IMR-90 (cell line): ENCODE data around the gene FLCN. TPM values are rescaled to one million over a fixed set of nuclear protein-coding genes. Genes with fewer than 3 reads are reported as not detected.

Source experiments
- ATAC-seq: fragments of 200-7000 bp; cut with Tn5 transposase; 2 replicates; pipeline ENCODE4 v1.9.1; 2020; ENCODE audit warnings: low read depth, mild to moderate bottlenecking, moderate library complexity
- BruUV-seq: library from RNA; stranded (reverse); fragments of 400-500 nt; replicated peaks from 2 replicates; lab custom pipeline; 2021; lab: Mats Ljungman, UMichigan
- CTCF ChIA-PET: fragments of 300-600 bp; formaldehyde crosslinking; extraction: SDS; loops from one replicate; lab custom pipeline; 2021; ENCODE audit warnings: antibody characterized with exemption; lab: Yijun Ruan, JAX
- POLR2A ChIA-PET: fragments of 300-600 bp; sonication (Branson Sonifier 250); formaldehyde crosslinking; loops from one replicate; lab custom pipeline; 2022; ENCODE audit warnings: antibody characterized with exemption; ENCODE audit not compliant: unreplicated experiment; lab: Charles Lee
- DNase-seq: peaks from one replicate; pipeline ENCODE4 v3.0.0; 2013
- H2AFZ ChIP-seq: replicated peaks from 2 replicates; pipeline ENCODE3; 2013; ENCODE audit warnings: low read length, mild to moderate bottlenecking; ENCODE audit not compliant: poor library complexity
- H2AK5ac ChIP-seq: 2 replicates; pipeline ENCODE4 v1.6.1; 2013; ENCODE audit warnings: low read depth, low read length, inconsistent platforms
- H2AK9ac ChIP-seq: replicated peaks from 2 replicates; pipeline ENCODE3; 2013; ENCODE audit warnings: mild to moderate bottlenecking, low read depth, low read length, moderate library complexity; ENCODE audit not compliant: poor library complexity
- H2BK120ac ChIP-seq: 2 replicates; pipeline ENCODE4 v1.6.1; 2013; ENCODE audit warnings: low read depth, low read length, inconsistent platforms
- H2BK15ac ChIP-seq: 3 replicates; pipeline ENCODE4 v1.6.1; 2013; ENCODE audit warnings: low read depth, low read length, inconsistent platforms
- H2BK20ac ChIP-seq: 2 replicates; pipeline ENCODE4 v1.6.1; 2013; ENCODE audit warnings: low read depth, mild to moderate bottlenecking, inconsistent platforms, low read length, moderate library complexity
- H2BK5ac ChIP-seq: 2 replicates; pipeline ENCODE4 v1.6.1; 2013; ENCODE audit warnings: mild to moderate bottlenecking, low read depth, low read length, inconsistent platforms; ENCODE audit not compliant: poor library complexity, severe bottlenecking
- H3K14ac ChIP-seq: replicated peaks from 2 replicates; pipeline ENCODE4 v1.6.1; 2013; ENCODE audit warnings: low read depth, low read length, inconsistent platforms
- H3K18ac ChIP-seq: 2 replicates; pipeline ENCODE4 v1.6.1; 2013; ENCODE audit warnings: low read depth, low read length, control low read depth
- H3K23ac ChIP-seq: 2 replicates; pipeline ENCODE4 v1.6.1; 2013; ENCODE audit warnings: low read depth, low read length, inconsistent platforms
- H3K27ac ChIP-seq: 2 replicates; pipeline ENCODE4 v1.5.1; 2013; ENCODE audit warnings: mild to moderate bottlenecking, control low read depth, low read length; ENCODE audit not compliant: insufficient read depth
- H3K27me3 ChIP-seq: 2 replicates; pipeline ENCODE4 v1.6.1; 2013; ENCODE audit warnings: low read length; ENCODE audit not compliant: control insufficient read depth, insufficient read depth
- H3K36me3 ChIP-seq: 2 replicates; pipeline ENCODE4 v1.6.1; 2013; ENCODE audit warnings: low read length, mixed read lengths; ENCODE audit not compliant: control insufficient read depth, insufficient read depth
- H3K4ac ChIP-seq: 2 replicates; pipeline ENCODE4 v1.6.1; 2013; ENCODE audit warnings: low read depth, low read length, inconsistent platforms
- H3K4me1 ChIP-seq: 2 replicates; pipeline ENCODE4 v1.6.1; 2013; ENCODE audit warnings: low read length, mixed read lengths; ENCODE audit not compliant: control insufficient read depth, insufficient read depth
- H3K4me2 ChIP-seq: 2 replicates; pipeline ENCODE4 v1.6.1; 2013; ENCODE audit warnings: low read depth, mild to moderate bottlenecking, control low read depth, low read length, moderate library complexity
- H3K4me3 ChIP-seq: 2 replicates; pipeline ENCODE4 v1.5.1; 2013; ENCODE audit warnings: low read depth, mild to moderate bottlenecking, control low read depth, low read length, moderate library complexity; ENCODE audit not compliant: insufficient read depth
- H3K56ac ChIP-seq: 2 replicates; pipeline ENCODE4 v1.6.1; 2013; ENCODE audit warnings: low read length, inconsistent platforms; ENCODE audit not compliant: insufficient read depth; ENCODE audit errors: extremely low read depth
- H3K79me1 ChIP-seq, 2 experiments: 2 replicates each; pipeline ENCODE4 v1.6.1; 2013; ENCODE audit warnings: low read length in 2 of 2, inconsistent platforms in 1 of 2, low read depth in 1 of 2
- H3K9ac ChIP-seq: 2 replicates; pipeline ENCODE4 v1.6.1; 2013; ENCODE audit warnings: low read depth, low read length, control low read depth
- H3K9me1 ChIP-seq: 2 replicates; pipeline ENCODE4 v1.6.1; 2013; ENCODE audit warnings: low read length, inconsistent platforms; ENCODE audit not compliant: insufficient read depth
- H3K9me3 ChIP-seq: 2 replicates; pipeline ENCODE4 v1.6.1; 2013; ENCODE audit warnings: low read length; ENCODE audit not compliant: control insufficient read depth, insufficient read depth
- H4K20me1 ChIP-seq: 2 replicates; pipeline ENCODE4 v1.6.1; 2013; ENCODE audit warnings: low read length, inconsistent platforms; ENCODE audit not compliant: insufficient read depth
- H4K5ac ChIP-seq: 2 replicates; pipeline ENCODE4 v1.6.1; 2013; ENCODE audit warnings: mild to moderate bottlenecking, low read depth, low read length, control low read depth
- H4K8ac ChIP-seq, 2 experiments: 2 replicates each; pipeline ENCODE4 v1.6.1; 2013; ENCODE audit warnings: low read depth in 2 of 2, low read length in 2 of 2, control low read depth in 1 of 2, inconsistent platforms in 1 of 2
- H4K91ac ChIP-seq: 2 replicates; pipeline ENCODE4 v1.6.1; 2013; ENCODE audit warnings: low read depth, low read length, inconsistent platforms; ENCODE audit not compliant: insufficient read depth
- CHD1 ChIP-seq: IDR thresholded peaks from 2 replicates; pipeline ENCODE4 v1.6.1; 2012; ENCODE audit warnings: low read depth, low read length, improper control_type of control experiment
- CTCF ChIP-seq: conservative IDR thresholded peaks from 2 replicates; pipeline ENCODE4 v1.5.1; 2012; ENCODE audit warnings: mild to moderate bottlenecking, low read depth, low read length, improper control_type of control experiment
- NFE2L2 ChIP-seq: fragments of 150-350 bp; IDR thresholded peaks from 2 replicates; pipeline ENCODE4 v1.6.1; 2016; ENCODE audit warnings: low read depth, mild to moderate bottlenecking, low read length
- RFX5 ChIP-seq: IDR thresholded peaks from 2 replicates; pipeline ENCODE4 v1.8.0; 2012; ENCODE audit warnings: low read depth, mild to moderate bottlenecking, low read length, moderate library complexity
- WGBS, 2 experiments: methylation state at CpG; one replicate each; pipeline versions ENCODE4 v1.1.5 to v1.1.7; 2013; ENCODE audit warnings: missing lambda C conversion rate in 2 of 2; ENCODE audit not compliant: insufficient read length in 1 of 2; ENCODE audit errors: extremely low coverage in 2 of 2; 5-methylcytosine and 5-hydroxymethylcytosine counted together
- dilution Hi-C: fragments of 300-500 bp; cut with HindIII; formaldehyde crosslinking; loops from one replicate; pipeline ENCODE4 v1.14.3; 2018; ENCODE audit warnings: low sequenced_read_pairs; ENCODE audit not compliant: unreplicated experiment
- in situ Hi-C: fragments of 300-500 bp; cut with MboI; formaldehyde crosslinking; loops from 3 replicates; pipeline ENCODE4 v1.14.3; 2019; ENCODE audit warnings: low sequenced_read_pairs, inconsistent platforms, mixed read lengths
- intact Hi-C: fragments of 100-400 bp; cut with micrococcal nuclease; formaldehyde crosslinking; loops from 2 replicates; pipeline ENCODE4 v1.10.0; 2022
- polyA plus RNA-seq, 3 experiments: library from polyadenylated mRNA; depleted of rRNA; stranded (reverse); fragments of >200 nt; gene quantifications; 2 replicates each; pipeline ENCODE4 v1.2.3, GENCODE V29; 2012; ENCODE audit warnings: low replicate concordance in 1 of 3
- total RNA-seq: library from RNA; depleted of rRNA; stranded (reverse); fragments of >200 nt; gene quantifications from 2 replicates; pipeline ENCODE4 v1.2.3, GENCODE V29; 2012

FLCN gene
- total and polyA plus RNA-seq, 2 of the 4 experiments (the other 2 are of a cell fraction), result 16.8 to 24.8 TPM

GRCh38 chr17:17229416-17230384 is 7.3 kb downstream of the FLCN start:
- H2BK120ac ChIP-seq, result no peak overlapping the region
- in situ Hi-C loops (no loop called here), intact Hi-C loops (no loop called here), dilution Hi-C loops (no loop called here)
- H2BK5ac ChIP-seq, result no peak overlapping the region
- no peak overlapping the region for H2AK9ac ChIP-seq
- ChIA-PET POLR2A (no interaction called here), CTCF (no interaction called here)
- H3K4me2 ChIP-seq, result no peak overlapping the region
- H2AFZ ChIP-seq, result no peak overlapping the region
- ATAC-seq, result no peak
- H3K9me1 ChIP-seq, result no peaks in the 10 kb centered on the region
- H4K5ac ChIP-seq, result no peak overlapping the region
- no peaks in the 10 kb centered on the region for H3K9me3 ChIP-seq
- no peaks in the 10 kb centered on the region for H3K4me1 ChIP-seq
- no peak overlapping the region for H3K9ac ChIP-seq
- H3K23ac ChIP-seq, result no peak overlapping the region
- H3K79me1 ChIP-seq, result peaks cover 13 to 66% of the 10 kb centered on the region in 2 experiments
- H2AK5ac ChIP-seq, result no peak overlapping the region
- H2BK15ac ChIP-seq, result no peak overlapping the region
- no peaks in the 10 kb centered on the region for H3K27me3 ChIP-seq
- H3K27ac ChIP-seq, result no peak overlapping the region
- H3K14ac ChIP-seq, result no peak overlapping the region
- H4K91ac ChIP-seq, result no peak overlapping the region
- H2BK20ac ChIP-seq, result no peak overlapping the region
- DNase-seq, result no peak
- 87% methylated on average over 10 of the region's 26 CpGs; no CpG with 5 or more reads in 1 of the 2 experiments for WGBS, 2 experiments
- no peak overlapping the region for H4K8ac ChIP-seq
- no peak overlapping the region for H3K56ac ChIP-seq
- H3K36me3 ChIP-seq, result peaks cover 70% of the 10 kb centered on the region
- BruUV-seq, result no TSS peak
- TF ChIP-seq CHD1 (no peak), RFX5 (no peak), CTCF (no peak), NFE2L2 (no peak)
- no peak overlapping the region for H3K18ac ChIP-seq
- H3K4ac ChIP-seq, result no peak overlapping the region
- no peak overlapping the region for H3K4me3 ChIP-seq
- H4K20me1 ChIP-seq, result peaks cover 54% of the 10 kb centered on the region
